GM23338 (cell line): ENCODE results near the gene SLC30A5. TPM values are rescaled to one million over a fixed set of nuclear protein-coding genes. Genes with fewer than 3 reads are reported as not detected.

Source experiments
- ATAC-seq: fragments of 200-7000 bp; cut with Tn5 transposase; 3 replicates; pipeline ENCODE4 v1.9.1; 2020
- DNase-seq: peaks from one replicate; pipeline ENCODE4 v3.0.0-alpha.2; 2015; ENCODE audit warnings: low spot score
- H2AFZ ChIP-seq: fragments of 200-600 bp; sonication (generic); 2 replicates; pipeline ENCODE4 v1.8.0; 2016; ENCODE audit warnings: antibody characterized with exemption, mild to moderate bottlenecking, moderate library complexity
- H3F3A ChIP-seq: fragments of 200-600 bp; sonication (generic); replicated peaks from 2 replicates; pipeline ENCODE4 v1.8.0; 2017; ENCODE audit warnings: antibody characterized with exemption, mixed run types, low read depth
- H3K27ac ChIP-seq: fragments of 200-600 bp; sonication (generic); 2 replicates; pipeline ENCODE4 v1.6.1; 2016; ENCODE audit warnings: low read depth
- H3K27me3 ChIP-seq: fragments of 200-600 bp; sonication (generic); 2 replicates; pipeline ENCODE4 v1.8.0; 2016; ENCODE audit warnings: mild to moderate bottlenecking, mixed run types, moderate library complexity; ENCODE audit not compliant: insufficient read depth
- H3K36me3 ChIP-seq: fragments of 200-600 bp; sonication (generic); 2 replicates; pipeline ENCODE4 v1.8.0; 2016; ENCODE audit warnings: mild to moderate bottlenecking; ENCODE audit not compliant: insufficient read depth
- H3K4me1 ChIP-seq: fragments of 200-600 bp; sonication (generic); 2 replicates; pipeline ENCODE4 v1.8.0; 2016; ENCODE audit warnings: mild to moderate bottlenecking, moderate library complexity; ENCODE audit not compliant: insufficient read depth
- H3K4me2 ChIP-seq: fragments of 200-600 bp; sonication (generic); 2 replicates; pipeline ENCODE4 v1.7.1; 2017; ENCODE audit warnings: mixed run types
- H3K4me3 ChIP-seq: fragments of 200-600 bp; sonication (generic); 2 replicates; pipeline ENCODE4 v1.6.1; 2016; ENCODE audit warnings: mixed run types
- H3K79me2 ChIP-seq: fragments of 200-600 bp; sonication (generic); replicated peaks from 2 replicates; pipeline ENCODE4 v1.8.0; 2017; ENCODE audit warnings: mild to moderate bottlenecking; ENCODE audit not compliant: insufficient read depth
- H3K9me2 ChIP-seq: fragments of 200-600 bp; sonication (generic); 2 replicates; pipeline ENCODE4 v1.8.0; 2017; ENCODE audit not compliant: insufficient read depth
- H4K20me1 ChIP-seq: fragments of 200-600 bp; sonication (generic); replicated peaks from 2 replicates; pipeline ENCODE4 v1.8.0; 2017; ENCODE audit warnings: mild to moderate bottlenecking; ENCODE audit not compliant: insufficient read depth
- H3K27ac Mint-ChIP-seq: 2 replicates; pipeline ENCODE4 v1.8.0; 2020; ENCODE audit warnings: inconsistent platforms, mild to moderate bottlenecking, moderate library complexity, mixed read lengths
- H3K27me3 Mint-ChIP-seq: 3 replicates; pipeline ENCODE4 v1.8.0; 2022; ENCODE audit warnings: low read depth, mild to moderate bottlenecking, moderate library complexity, mixed read lengths, inconsistent platforms; ENCODE audit not compliant: insufficient read depth, poor library complexity
- H3K36me3 Mint-ChIP-seq: 3 replicates; pipeline ENCODE4 v1.8.0; 2021; ENCODE audit warnings: low read depth, mild to moderate bottlenecking, inconsistent platforms, moderate library complexity, mixed read lengths
- H3K4me1 Mint-ChIP-seq: 3 replicates; pipeline ENCODE4 v1.8.0; 2020; ENCODE audit warnings: mild to moderate bottlenecking, inconsistent platforms, mixed read lengths
- H3K4me3 Mint-ChIP-seq: 3 replicates; pipeline ENCODE4 v1.8.0; 2021; ENCODE audit warnings: moderate library complexity, mild to moderate bottlenecking, inconsistent platforms, mixed read lengths
- H3K9me3 Mint-ChIP-seq: 3 replicates; pipeline ENCODE4 v1.8.0; 2020; ENCODE audit warnings: moderate library complexity, mild to moderate bottlenecking, inconsistent platforms, mixed read lengths
- CREB1 ChIP-seq: fragments of 250-450 bp; sonication (Bioruptor Pico); IDR thresholded peaks from 2 replicates; pipeline ENCODE4 v1.5.0; 2020; ENCODE audit warnings: low read depth, mild to moderate bottlenecking, moderate library complexity
- EZH2 ChIP-seq: fragments of 200-600 bp; sonication (generic); IDR thresholded peaks from one replicate; pipeline ENCODE4 v1.8.0; 2017; ENCODE audit warnings: antibody characterized with exemption, mild to moderate bottlenecking, low read depth; ENCODE audit not compliant: unreplicated experiment
- EZH2phosphoT487 ChIP-seq: fragments of 200-600 bp; sonication (generic); IDR thresholded peaks from one replicate; pipeline ENCODE4 v1.8.1; 2018; ENCODE audit warnings: antibody characterized with exemption; ENCODE audit not compliant: unreplicated experiment
- JUNB ChIP-seq: IDR thresholded peaks from one replicate; pipeline ENCODE4 v1.6.1; 2016; ENCODE audit warnings: antibody characterized with exemption; ENCODE audit not compliant: unreplicated experiment
- NANOG ChIP-seq: IDR thresholded peaks from 2 replicates; pipeline ENCODE4 v1.6.1; 2016; ENCODE audit warnings: antibody characterized with exemption, borderline replicate concordance
- POLR2AphosphoS5 ChIP-seq: IDR thresholded peaks from 2 replicates; pipeline ENCODE4 v1.6.1; 2016; ENCODE audit warnings: antibody characterized with exemption, low read depth
- STAT1 ChIP-seq: IDR thresholded peaks from one replicate; pipeline ENCODE4 v1.6.1; 2016; ENCODE audit warnings: antibody characterized with exemption; ENCODE audit not compliant: unreplicated experiment
- ZNF114 ChIP-seq: fragments of 250-450 bp; sonication (Bioruptor Pico); IDR thresholded peaks from 2 replicates; pipeline ENCODE4 v1.5.0; 2020; ENCODE audit warnings: mild to moderate bottlenecking, moderate library complexity
- ZNF331 ChIP-seq: fragments of 250-450 bp; sonication (Bioruptor Pico); IDR thresholded peaks from 2 replicates; pipeline ENCODE4 v1.5.0; 2020; ENCODE audit warnings: low read depth, mild to moderate bottlenecking, moderate library complexity
- polyA plus RNA-seq: library from polyadenylated mRNA; unstranded; fragments of >200 nt; fragmentation: Nextera tagmentation; extraction: Ambion mirVana; gene quantifications from 2 replicates; pipeline ENCODE4 v1.2.1, GENCODE V29; 2016
- total RNA-seq: library from RNA; depleted of rRNA; stranded (reverse); fragments of >200 nt; shearing (Covaris generic); gene quantifications from 2 replicates; pipeline ENCODE4 v1.2.3, GENCODE V29; 2014
- TF ChIP-seq, protein P1 (sequence below): IDR thresholded peaks from 2 replicates; pipeline ENCODE4 v1.6.1; 2016; ENCODE audit warnings: antibody characterized with exemption
- TF ChIP-seq, protein P2 (sequence below): IDR thresholded peaks from one replicate; pipeline ENCODE4 v1.6.1; 2018; ENCODE audit warnings: antibody characterized with exemption; ENCODE audit not compliant: unreplicated experiment
- TF ChIP-seq, protein P3 (sequence below), 2 experiments: fragments of 200-600 bp in 1 of 2; sonication (generic) in 1 of 2; conservative IDR thresholded peaks; 2 replicates each; pipeline versions ENCODE4 v1.5.1 to v1.6.1; 2016 to 2017; ENCODE audit warnings: antibody characterized with exemption in 2 of 2, low read depth in 2 of 2, mild to moderate bottlenecking in 2 of 2, moderate library complexity in 1 of 2

Gene SLC30A5
- total and polyA plus RNA-seq, 2 experiments from 2014 or later = 38.2 to 43.2 TPM

DNA sequence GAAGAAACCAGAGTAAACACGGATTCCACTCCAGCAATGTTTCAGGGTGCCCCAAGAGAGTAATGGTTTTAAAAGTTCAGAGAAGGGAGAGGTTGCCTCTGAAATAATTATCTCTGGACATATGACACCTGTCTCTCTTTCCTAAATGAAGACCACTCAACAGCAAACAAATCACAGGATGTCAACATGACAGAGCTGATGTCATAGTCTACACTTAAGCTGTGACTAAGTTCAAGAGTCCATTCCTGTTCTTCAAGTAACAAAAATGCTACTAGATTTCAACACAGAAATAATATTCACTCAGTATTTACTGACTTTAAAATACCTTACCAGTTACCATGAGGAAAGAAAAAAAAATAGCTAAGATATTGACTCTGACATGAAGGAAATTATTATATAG is 44.7 kb upstream of the SLC30A5 start:
- H3K27ac Mint-ChIP-seq = no peak overlapping the region
- Histone ChIP-seq H3K27ac (no peak overlapping the region), H3K4me3 (no peak overlapping the region), H3K36me3 (no peaks in the 10 kb centered on the region), H4K20me1 (no peaks in the 10 kb centered on the region), H3K4me2 (no peak overlapping the region), H3F3A (no peaks in the 10 kb centered on the region), H3K4me1 (no peaks in the 10 kb centered on the region), H3K9me2 (no peaks in the 10 kb centered on the region), H3K27me3 (no peaks in the 10 kb centered on the region), H3K79me2 (no peaks in the 10 kb centered on the region), H2AFZ (no peak overlapping the region)
- no peak overlapping the region for H3K4me3 Mint-ChIP-seq
- H3K36me3 Mint-ChIP-seq = no peaks in the 10 kb centered on the region
- H3K27me3 Mint-ChIP-seq = peaks cover 2% of the 10 kb centered on the region
- TF ChIP-seq, protein P1, sequence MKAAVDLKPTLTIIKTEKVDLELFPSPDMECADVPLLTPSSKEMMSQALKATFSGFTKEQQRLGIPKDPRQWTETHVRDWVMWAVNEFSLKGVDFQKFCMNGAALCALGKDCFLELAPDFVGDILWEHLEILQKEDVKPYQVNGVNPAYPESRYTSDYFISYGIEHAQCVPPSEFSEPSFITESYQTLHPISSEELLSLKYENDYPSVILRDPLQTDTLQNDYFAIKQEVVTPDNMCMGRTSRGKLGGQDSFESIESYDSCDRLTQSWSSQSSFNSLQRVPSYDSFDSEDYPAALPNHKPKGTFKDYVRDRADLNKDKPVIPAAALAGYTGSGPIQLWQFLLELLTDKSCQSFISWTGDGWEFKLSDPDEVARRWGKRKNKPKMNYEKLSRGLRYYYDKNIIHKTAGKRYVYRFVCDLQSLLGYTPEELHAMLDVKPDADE = no peak
- TF ChIP-seq CREB1 = no peak
- no peaks in the 10 kb centered on the region for H3K9me3 Mint-ChIP-seq
- no peak for ATAC-seq
- H3K4me1 Mint-ChIP-seq = no peaks in the 10 kb centered on the region
- DNase-seq = no peak

DNA sequence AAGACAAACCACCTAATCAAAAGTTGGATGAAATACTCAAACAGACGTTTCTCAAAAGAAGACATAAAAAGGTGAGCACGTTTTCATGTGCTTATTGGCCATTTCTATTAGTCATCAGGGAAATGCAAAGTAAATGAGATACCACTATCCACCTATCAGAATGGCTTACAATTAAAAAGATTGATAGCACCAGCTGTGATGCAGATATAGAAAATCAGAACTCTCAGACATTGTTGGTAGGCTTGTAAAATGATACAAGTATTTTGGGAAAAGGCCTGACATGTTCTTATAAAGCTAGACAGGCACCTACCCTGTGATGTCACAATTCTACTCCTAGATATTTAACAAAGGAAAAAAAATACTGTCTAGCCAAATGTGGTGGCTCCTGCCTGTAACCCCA is 44.0 kb upstream of the SLC30A5 start:
- Mint-ChIP-seq H3K9me3 (no peaks in the 10 kb centered on the region; the same call in 2 of the 3 replicates), H3K27me3 (peaks cover 2% of the 10 kb centered on the region), H3K27ac (no peak overlapping the region), H3K4me3 (no peak overlapping the region), H3K4me1 (no peaks in the 10 kb centered on the region), H3K36me3 (no peaks in the 10 kb centered on the region)
- H3F3A ChIP-seq = no peaks in the 10 kb centered on the region
- no peak overlapping the region for H3K27ac ChIP-seq
- H3K36me3 ChIP-seq = no peaks in the 10 kb centered on the region
- no peaks in the 10 kb centered on the region for H3K27me3 ChIP-seq
- no peaks in the 10 kb centered on the region for H3K79me2 ChIP-seq
- no peak overlapping the region for H3K4me3 ChIP-seq
- H4K20me1 ChIP-seq = no peaks in the 10 kb centered on the region
- H3K4me2 ChIP-seq = no peak overlapping the region
- no peak for ATAC-seq
- peak overlapping the region; percentile 29; the same call in 1 of the 2 replicates for H2AFZ ChIP-seq
- DNase-seq = no peak
- no peaks in the 10 kb centered on the region for H3K4me1 ChIP-seq
- H3K9me2 ChIP-seq = no peaks in the 10 kb centered on the region
- TF ChIP-seq POLR2AphosphoS5 (no peak), JUNB (no peak), EZH2 (no peak), ZNF331 (CRISPR knock-in tag) (no peak), NANOG (no peak), EZH2phosphoT487 (no peak), ZNF114 (CRISPR knock-in tag) (no peak), STAT1 (no peak), CREB1 (no peak)
- TF ChIP-seq, protein P2, sequence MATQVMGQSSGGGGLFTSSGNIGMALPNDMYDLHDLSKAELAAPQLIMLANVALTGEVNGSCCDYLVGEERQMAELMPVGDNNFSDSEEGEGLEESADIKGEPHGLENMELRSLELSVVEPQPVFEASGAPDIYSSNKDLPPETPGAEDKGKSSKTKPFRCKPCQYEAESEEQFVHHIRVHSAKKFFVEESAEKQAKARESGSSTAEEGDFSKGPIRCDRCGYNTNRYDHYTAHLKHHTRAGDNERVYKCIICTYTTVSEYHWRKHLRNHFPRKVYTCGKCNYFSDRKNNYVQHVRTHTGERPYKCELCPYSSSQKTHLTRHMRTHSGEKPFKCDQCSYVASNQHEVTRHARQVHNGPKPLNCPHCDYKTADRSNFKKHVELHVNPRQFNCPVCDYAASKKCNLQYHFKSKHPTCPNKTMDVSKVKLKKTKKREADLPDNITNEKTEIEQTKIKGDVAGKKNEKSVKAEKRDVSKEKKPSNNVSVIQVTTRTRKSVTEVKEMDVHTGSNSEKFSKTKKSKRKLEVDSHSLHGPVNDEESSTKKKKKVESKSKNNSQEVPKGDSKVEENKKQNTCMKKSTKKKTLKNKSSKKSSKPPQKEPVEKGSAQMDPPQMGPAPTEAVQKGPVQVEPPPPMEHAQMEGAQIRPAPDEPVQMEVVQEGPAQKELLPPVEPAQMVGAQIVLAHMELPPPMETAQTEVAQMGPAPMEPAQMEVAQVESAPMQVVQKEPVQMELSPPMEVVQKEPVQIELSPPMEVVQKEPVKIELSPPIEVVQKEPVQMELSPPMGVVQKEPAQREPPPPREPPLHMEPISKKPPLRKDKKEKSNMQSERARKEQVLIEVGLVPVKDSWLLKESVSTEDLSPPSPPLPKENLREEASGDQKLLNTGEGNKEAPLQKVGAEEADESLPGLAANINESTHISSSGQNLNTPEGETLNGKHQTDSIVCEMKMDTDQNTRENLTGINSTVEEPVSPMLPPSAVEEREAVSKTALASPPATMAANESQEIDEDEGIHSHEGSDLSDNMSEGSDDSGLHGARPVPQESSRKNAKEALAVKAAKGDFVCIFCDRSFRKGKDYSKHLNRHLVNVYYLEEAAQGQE = no peak
- TF ChIP-seq, protein P1 = no peak
- TF ChIP-seq, protein P3, sequence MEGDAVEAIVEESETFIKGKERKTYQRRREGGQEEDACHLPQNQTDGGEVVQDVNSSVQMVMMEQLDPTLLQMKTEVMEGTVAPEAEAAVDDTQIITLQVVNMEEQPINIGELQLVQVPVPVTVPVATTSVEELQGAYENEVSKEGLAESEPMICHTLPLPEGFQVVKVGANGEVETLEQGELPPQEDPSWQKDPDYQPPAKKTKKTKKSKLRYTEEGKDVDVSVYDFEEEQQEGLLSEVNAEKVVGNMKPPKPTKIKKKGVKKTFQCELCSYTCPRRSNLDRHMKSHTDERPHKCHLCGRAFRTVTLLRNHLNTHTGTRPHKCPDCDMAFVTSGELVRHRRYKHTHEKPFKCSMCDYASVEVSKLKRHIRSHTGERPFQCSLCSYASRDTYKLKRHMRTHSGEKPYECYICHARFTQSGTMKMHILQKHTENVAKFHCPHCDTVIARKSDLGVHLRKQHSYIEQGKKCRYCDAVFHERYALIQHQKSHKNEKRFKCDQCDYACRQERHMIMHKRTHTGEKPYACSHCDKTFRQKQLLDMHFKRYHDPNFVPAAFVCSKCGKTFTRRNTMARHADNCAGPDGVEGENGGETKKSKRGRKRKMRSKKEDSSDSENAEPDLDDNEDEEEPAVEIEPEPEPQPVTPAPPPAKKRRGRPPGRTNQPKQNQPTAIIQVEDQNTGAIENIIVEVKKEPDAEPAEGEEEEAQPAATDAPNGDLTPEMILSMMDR (conservative IDR thresholded peaks at IDR 0.05; ENCODE audit: low read depth in 2 of 2) = no peak
